H1 (cell line): ENCODE results near the gene C19orf18. TPM values are rescaled to one million over a fixed set of nuclear protein-coding genes. Genes with fewer than 3 reads are reported as not detected.

Experiments used
- CTCF ChIA-PET: fragments of 300-600 bp; sonication (Branson Sonifier 250); formaldehyde crosslinking; loops from one replicate; lab custom pipeline; 2021; ENCODE audit not compliant: partially characterized antibody; lab: Charles Lee
- POLR2A ChIA-PET: fragments of 300-600 bp; sonication (Branson Sonifier 250); formaldehyde crosslinking; loops from one replicate; lab custom pipeline; 2021; ENCODE audit warnings: inconsistent platforms; ENCODE audit not compliant: partially characterized antibody; lab: Charles Lee
- DNase-seq, 2 experiments: peaks; one replicate each; pipeline versions ENCODE4 v3.0.0 to v3.0.0-alpha.2; 2010 to 2022; ENCODE audit warnings: low spot score in 2 of 2, low read depth in 1 of 2, mixed read lengths in 1 of 2
- FAIRE-seq: peaks from 2 replicates; lab custom pipeline; 2011; peaks lifted over from hg19 to GRCh38; lab: Jason Lieb, UNC
- H2AFZ ChIP-seq: 2 replicates; pipeline ENCODE4 v1.8.1; 2012; ENCODE audit warnings: low read length, inconsistent platforms
- H2AK5ac ChIP-seq: 2 replicates; pipeline ENCODE4 v1.6.1; 2013; ENCODE audit warnings: low read depth, low read length
- H2BK120ac ChIP-seq: replicated peaks from 2 replicates; pipeline ENCODE3; 2013; ENCODE audit warnings: low read depth, low read length, inconsistent platforms
- H2BK12ac ChIP-seq: 2 replicates; pipeline ENCODE4 v1.6.1; 2013; ENCODE audit warnings: low read depth, low read length
- H2BK15ac ChIP-seq: 2 replicates; pipeline ENCODE4 v1.6.1; 2013; ENCODE audit warnings: low read length
- H2BK20ac ChIP-seq: 2 replicates; pipeline ENCODE4 v1.6.1; 2013; ENCODE audit warnings: low read length
- H2BK5ac ChIP-seq: 2 replicates; pipeline ENCODE4 v1.6.1; 2013; ENCODE audit warnings: low read depth, low read length
- H3K14ac ChIP-seq: 2 replicates; pipeline ENCODE4 v1.6.1; 2013; ENCODE audit warnings: inconsistent platforms; ENCODE audit not compliant: insufficient read length
- H3K18ac ChIP-seq: 2 replicates; pipeline ENCODE4 v1.6.1; 2013; ENCODE audit warnings: low read length; ENCODE audit errors: extremely low read depth
- H3K23ac ChIP-seq: 2 replicates; pipeline ENCODE4 v1.6.1; 2013; ENCODE audit warnings: inconsistent platforms; ENCODE audit not compliant: insufficient read length
- H3K23me2 ChIP-seq: 2 replicates; pipeline ENCODE4 v1.6.1; 2013; ENCODE audit warnings: low read depth, low read length
- H3K27ac ChIP-seq: 2 replicates; pipeline ENCODE4 v1.6.1; 2011; ENCODE audit warnings: low read depth, low read length, inconsistent platforms
- H3K27me3 ChIP-seq, 4 experiments: replicated peaks in 1 of 4; 1 replicate in 1 of 4; 2 replicates in 3 of 4; pipeline versions ENCODE4 v1.6.1 to v1.8.1; 2011 to 2013; ENCODE audit warnings: low read length in 3 of 4, mild to moderate bottlenecking in 3 of 4, inconsistent platforms in 2 of 4, mixed read lengths in 2 of 4, moderate library complexity in 1 of 4; ENCODE audit not compliant: control insufficient read depth in 3 of 4, insufficient read depth in 3 of 4; ENCODE audit errors: extremely low read depth in 1 of 4
- H3K36me3 ChIP-seq, 4 experiments: 2 replicates each; pipeline versions ENCODE4 v1.6.1 to v1.8.1; 2011 to 2013; ENCODE audit warnings: mild to moderate bottlenecking in 4 of 4, low read length in 3 of 4, moderate library complexity in 2 of 4, control low read depth in 1 of 4, inconsistent platforms in 1 of 4; ENCODE audit not compliant: insufficient read depth in 4 of 4, control insufficient read depth in 2 of 4
- H3K4ac ChIP-seq: replicated peaks from 2 replicates; pipeline ENCODE3; 2013; ENCODE audit warnings: low read length, low read depth, mixed read lengths, inconsistent platforms; ENCODE audit not compliant: insufficient read length
- H3K4me1 ChIP-seq, 4 experiments: replicated peaks in 1 of 4; 1 replicate in 1 of 4; 2 replicates in 3 of 4; pipeline versions ENCODE4 v1.6.1 to v1.8.1; 2011 to 2013; ENCODE audit warnings: low read length in 3 of 4, inconsistent platforms in 2 of 4, mixed read lengths in 1 of 4; ENCODE audit not compliant: insufficient read depth in 4 of 4, control insufficient read depth in 3 of 4
- H3K4me2 ChIP-seq, 2 experiments: 2 replicates each; pipeline versions ENCODE4 v1.6.1 to v1.8.1; 2011 to 2013; ENCODE audit warnings: low read depth in 2 of 2, low read length in 2 of 2, control low read depth in 1 of 2, inconsistent platforms in 1 of 2, mild to moderate bottlenecking in 1 of 2; ENCODE audit not compliant: insufficient read depth in 1 of 2
- H3K4me3 ChIP-seq, 4 experiments: fragments of 200-600, 300-600 bp in 1 of 4; sonication (generic), shearing (Covaris generic), sonication (Bioruptor Twin) in 1 of 4; 2 replicates each; pipeline versions ENCODE4 v1.5.1 to v1.8.1; 2011 to 2016; ENCODE audit warnings: low read length in 4 of 4, low read depth in 3 of 4, control low read depth in 2 of 4, inconsistent platforms in 2 of 4, mild to moderate bottlenecking in 2 of 4, mixed read lengths in 1 of 4, moderate library complexity in 1 of 4; ENCODE audit not compliant: insufficient read depth in 2 of 4; ENCODE audit errors: extremely low read depth in 1 of 4
- H3K56ac ChIP-seq: replicated peaks from 2 replicates; pipeline ENCODE3; 2013; ENCODE audit warnings: low read depth, mild to moderate bottlenecking, mixed read lengths, low read length, inconsistent platforms; ENCODE audit not compliant: insufficient read length
- H3K79me1 ChIP-seq: 2 replicates; pipeline ENCODE4 v1.6.1; 2013; ENCODE audit warnings: low read depth, low read length, control low read depth
- H3K79me2 ChIP-seq, 2 experiments: 2 replicates each; pipeline versions ENCODE4 v1.6.1 to v1.8.1; 2012 to 2013; ENCODE audit warnings: low read length in 2 of 2, mild to moderate bottlenecking in 2 of 2, inconsistent platforms in 1 of 2; ENCODE audit not compliant: insufficient read depth in 2 of 2, control insufficient read depth in 1 of 2
- H3K9ac ChIP-seq, 4 experiments: replicated peaks in 1 of 4; 1 replicate in 1 of 4; 2 replicates in 3 of 4; pipeline versions ENCODE4 v1.6.1 to v1.8.1; 2011 to 2013; ENCODE audit warnings: low read depth in 3 of 4, low read length in 3 of 4, control low read depth in 2 of 4, mild to moderate bottlenecking in 2 of 4, moderate library complexity in 2 of 4, inconsistent platforms in 1 of 4; ENCODE audit errors: extremely low read depth in 1 of 4
- H3K9me3 ChIP-seq, 2 experiments: 2 replicates each; pipeline versions ENCODE4 v1.6.1 to v1.8.1; 2012 to 2013; ENCODE audit warnings: mild to moderate bottlenecking in 2 of 2, moderate library complexity in 2 of 2, control low read depth in 1 of 2, inconsistent platforms in 1 of 2, low read depth in 1 of 2, low read length in 1 of 2, mixed read lengths in 1 of 2; ENCODE audit not compliant: insufficient read depth in 2 of 2
- H4K20me1 ChIP-seq, 2 experiments: replicated peaks in 1 of 2; 2 replicates each; pipeline versions ENCODE3 to v1.8.1; 2011 to 2013; ENCODE audit warnings: inconsistent platforms in 2 of 2, low read length in 2 of 2, mild to moderate bottlenecking in 1 of 2; ENCODE audit not compliant: insufficient read depth in 2 of 2, control insufficient read depth in 1 of 2
- H4K5ac ChIP-seq: 2 replicates; pipeline ENCODE4 v1.6.1; 2013; ENCODE audit warnings: low read length, low read depth, mixed read lengths, inconsistent platforms; ENCODE audit not compliant: insufficient read length
- H4K8ac ChIP-seq: 2 replicates; pipeline ENCODE4 v1.8.0; 2013; ENCODE audit warnings: mild to moderate bottlenecking, moderate library complexity, low read length, inconsistent platforms; ENCODE audit not compliant: insufficient read depth; ENCODE audit errors: extremely low read depth
- H4K91ac ChIP-seq: replicated peaks from 2 replicates; pipeline ENCODE3; 2013; ENCODE audit warnings: low read length, mixed read lengths, inconsistent platforms; ENCODE audit not compliant: insufficient read length
- ASH2L ChIP-seq: fragments of 200-600, 300-600 bp; sonication (generic); IDR thresholded peaks from one replicate; pipeline ENCODE4 v1.7.1; 2017; ENCODE audit warnings: low read length
- ATF2 ChIP-seq: IDR thresholded peaks from 2 replicates; pipeline ENCODE4 v1.6.1; 2012; ENCODE audit warnings: low read length, inconsistent platforms
- BACH1 ChIP-seq: IDR thresholded peaks from 2 replicates; pipeline ENCODE4 v1.6.1; 2012; ENCODE audit warnings: low read length, improper control_type of control experiment
- BCL11A ChIP-seq, 2 experiments: IDR thresholded peaks; one replicate each; pipeline ENCODE4 v1.6.1; 2011; ENCODE audit warnings: low read depth in 2 of 2, low read length in 2 of 2, mild to moderate bottlenecking in 2 of 2
- CEBPB ChIP-seq: IDR thresholded peaks from 2 replicates; pipeline ENCODE4 v1.6.1; 2012; ENCODE audit warnings: low read depth, low read length
- E2F6 ChIP-seq: IDR thresholded peaks from 2 replicates; pipeline ENCODE4 v1.6.1; 2012; ENCODE audit warnings: inconsistent platforms
- EGR1 ChIP-seq: IDR thresholded peaks from 2 replicates; pipeline ENCODE4 v1.6.1; 2011; ENCODE audit warnings: low read depth, low read length, borderline replicate concordance
- MAFK ChIP-seq: IDR thresholded peaks from 2 replicates; pipeline ENCODE4 v1.6.1; 2012; ENCODE audit warnings: low read depth, mild to moderate bottlenecking, improper control_type of control experiment, low read length
- PHF8 ChIP-seq: fragments of 200-600 bp; sonication (generic); conservative IDR thresholded peaks from 2 replicates; pipeline ENCODE4 v1.7.1; 2012; ENCODE audit warnings: low read depth, mild to moderate bottlenecking, inconsistent platforms, low read length, moderate library complexity
- SIX5 ChIP-seq: IDR thresholded peaks from 2 replicates; pipeline ENCODE4 v1.6.1; 2011; ENCODE audit warnings: mild to moderate bottlenecking, low read depth, low read length
- SP2 ChIP-seq: IDR thresholded peaks from 2 replicates; pipeline ENCODE4 v1.6.1; 2012; ENCODE audit warnings: mild to moderate bottlenecking, low read length, inconsistent platforms
- WGBS, 2 experiments: shearing (Covaris generic) in 1 of 2; methylation state at CpG; one replicate each; pipeline versions ENCODE4 v1.1.6 to v1.1.7; 2013 to 2015; ENCODE audit warnings: low lambda C conversion rate in 2 of 2, mixed read lengths in 2 of 2, inconsistent platforms in 1 of 2, low coverage in 1 of 2, missing lambda C conversion rate in 1 of 2; ENCODE audit not compliant: insufficient replicate concordance in 2 of 2, insufficient coverage in 1 of 2, insufficient read length in 1 of 2; ENCODE audit errors: extremely low coverage in 1 of 2, missing lambda C conversion rate in 1 of 2; 5-methylcytosine and 5-hydroxymethylcytosine counted together
- polyA plus RNA-seq, 7 experiments: library from polyadenylated mRNA; depleted of rRNA in 3 of 7; stranded (reverse) in 5 of 7; unstranded in 2 of 7; fragments of >200 nt in 5 of 7; fragments of 200-250 nt in 2 of 7; gene quantifications; 1 replicate in 5 of 7; 2 replicates in 1 of 7; 4 replicates in 1 of 7; pipeline versions ENCODE4 v1.2.1 to v1.2.3, GENCODE V29; 2011 to 2013; ENCODE audit warnings: missing spikeins in 2 of 7, mixed read lengths in 2 of 7
- total RNA-seq: library from RNA; stranded (reverse); fragmentation: NEBNext Ultra II Directional; extraction: Animal tissue kit (Norgen Biotek cat#: 25700); gene quantifications from 2 replicates; pipeline ENCODE4 v1.2.1, GENCODE V29; 2021

The C19orf18 gene
- total and polyA plus RNA-seq, 2 of the 8 experiments (the other 6 are each of a cell fraction or from before 2014, with no cell fraction given): 0.12 to 0.99 TPM

GRCh38 chr19:57935731-57936130 lies 38.6 kb downstream of the C19orf18 start:
- Histone ChIP-seq H3K36me3 (peaks cover 6 to 31% (median 16%) of the 10 kb centered on the region in 4 experiments; a peak in 6 of 8 replicates), H4K20me1 (no peaks in the 10 kb centered on the region), H2AK5ac (no peak overlapping the region), H2BK5ac (no peak overlapping the region), H3K4me2 (peak overlapping the region; percentile 17 to 95; a peak in 2 of 4 replicates), H4K5ac (no peak overlapping the region), H3K4me3 (peak overlapping the region in 1 of 4 experiments; percentile 94; a peak in 2 of 8 replicates), H3K18ac (no peak overlapping the region), H2BK15ac (no peak overlapping the region), H3K9ac (no peak overlapping the region), H4K91ac (no peak overlapping the region), H3K4ac (no peak overlapping the region), H3K23ac (no peak overlapping the region), H2AFZ (no peak overlapping the region), H3K9me3 (0 out of 4 replicates have a peak, but pooled peaks cover 0 to 3% of the 10 kb centered on the region in 2 experiments), H3K79me2 (peaks cover 4 to 36% of the 10 kb centered on the region in 2 experiments), H3K56ac (no peak overlapping the region), H2BK12ac (no peak overlapping the region), H3K4me1 (peaks cover 0 to 6% (median 3%) of the 10 kb centered on the region in 4 experiments; a peak in 4 of 7 replicates), H4K8ac (no peak overlapping the region), H3K23me2 (peaks cover 5% of the 10 kb centered on the region), H3K14ac (no peak overlapping the region), H3K27ac (no peak overlapping the region; the same call in 1 of the 2 replicates), H3K27me3 (no peaks in the 10 kb centered on the region), H2BK20ac (no peak overlapping the region), H3K79me1 (peaks cover 10% of the 10 kb centered on the region), H2BK120ac (no peak overlapping the region)
- POLR2A ChIA-PET: interaction anchor here (0.7 to 4.4 kb wide), 27 partner anchors 10 to 268 kb away, joined by 3 to 35 read pairs (median 5); partner anchors contain the start of genes ZNF135, ZNF256, ZNF274 and ZNF329
- DNase-seq: no peak
- WGBS, 2 experiments: 88% methylated on average over 12 of the region's 12 CpGs; no CpG with 5 or more reads in 1 of the 2 experiments
- CTCF ChIA-PET: interaction anchor here (1.8 kb wide), 1 partner anchor 19 kb away, joined by 5 read pairs; the partner anchor contains the start of gene ZNF417
- peak; percentile 62 for FAIRE-seq
- TF ChIP-seq BACH1: no peak
- no peak for TF ChIP-seq ASH2L
- no peak for TF ChIP-seq EGR1
- TF ChIP-seq CEBPB: no peak
- TF ChIP-seq BCL11A (IDR thresholded peaks at IDR 0.05; ENCODE audit: low read depth in 2 of 2, low read length in 2 of 2): no peak
- no peak for TF ChIP-seq MAFK
- no peak for TF ChIP-seq SIX5
- TF ChIP-seq E2F6: no peak
- no peak for TF ChIP-seq ATF2
- TF ChIP-seq PHF8: no peak
- no peak for TF ChIP-seq SP2
